ENCODE results near the gene TYW3. TPM values are rescaled to one million over a fixed set of nuclear protein-coding genes. Genes with fewer than 3 reads are reported as not detected.

Gene TYW3
- total and polyA plus RNA-seq, 4 donors: 6.2 to 13.1 (median 8.3) TPM

- TF ChIP-seq CTCF (IDR thresholded peaks at IDR 0.05; ENCODE audit: low read depth, low read length, missing input control) (no peak), RAD21 (IDR thresholded peaks at IDR 0.05) (no peak), YY1 (IDR thresholded peaks at IDR 0.05) (no peak), EGR1 (IDR thresholded peaks at IDR 0.05; ENCODE audit: low read depth in 2 of 2) (no peak), JUND (IDR thresholded peaks at IDR 0.05) (no peak), NR2F2 (IDR thresholded peaks at IDR 0.05) (no peak), HNF4A (conservative IDR thresholded peaks at IDR 0.05) (no peak)
- TF ChIP-seq, protein P1, sequence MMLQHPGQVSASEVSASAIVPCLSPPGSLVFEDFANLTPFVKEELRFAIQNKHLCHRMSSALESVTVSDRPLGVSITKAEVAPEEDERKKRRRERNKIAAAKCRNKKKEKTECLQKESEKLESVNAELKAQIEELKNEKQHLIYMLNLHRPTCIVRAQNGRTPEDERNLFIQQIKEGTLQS (IDR thresholded peaks at IDR 0.05): no peak
- TF ChIP-seq, protein P2, sequence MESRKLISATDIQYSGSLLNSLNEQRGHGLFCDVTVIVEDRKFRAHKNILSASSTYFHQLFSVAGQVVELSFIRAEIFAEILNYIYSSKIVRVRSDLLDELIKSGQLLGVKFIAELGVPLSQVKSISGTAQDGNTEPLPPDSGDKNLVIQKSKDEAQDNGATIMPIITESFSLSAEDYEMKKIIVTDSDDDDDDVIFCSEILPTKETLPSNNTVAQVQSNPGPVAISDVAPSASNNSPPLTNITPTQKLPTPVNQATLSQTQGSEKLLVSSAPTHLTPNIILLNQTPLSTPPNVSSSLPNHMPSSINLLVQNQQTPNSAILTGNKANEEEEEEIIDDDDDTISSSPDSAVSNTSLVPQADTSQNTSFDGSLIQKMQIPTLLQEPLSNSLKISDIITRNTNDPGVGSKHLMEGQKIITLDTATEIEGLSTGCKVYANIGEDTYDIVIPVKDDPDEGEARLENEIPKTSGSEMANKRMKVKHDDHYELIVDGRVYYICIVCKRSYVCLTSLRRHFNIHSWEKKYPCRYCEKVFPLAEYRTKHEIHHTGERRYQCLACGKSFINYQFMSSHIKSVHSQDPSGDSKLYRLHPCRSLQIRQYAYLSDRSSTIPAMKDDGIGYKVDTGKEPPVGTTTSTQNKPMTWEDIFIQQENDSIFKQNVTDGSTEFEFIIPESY (IDR thresholded peaks at IDR 0.05): no peak
- Histone ChIP-seq H3K9ac (ENCODE audit: low read depth in 1 of 2, low read length in 2 of 2) (no peak overlapping the region), H3K27ac (ENCODE audit: low read depth in 1 of 2, low read length in 2 of 2) (no peak overlapping the region), H3K27me3 (ENCODE audit: control insufficient read depth in 4 of 4, insufficient read depth in 4 of 4, low read length in 3 of 4) (no peaks in the 10 kb centered on the region), H3K9me3 (ENCODE audit: control insufficient read depth in 4 of 4, low read length in 3 of 4) (no peaks in the 10 kb centered on the region), H3K4me3 (ENCODE audit: low read depth in 1 of 3, low read length in 3 of 3) (no peak overlapping the region), H3K4me1 (ENCODE audit: control insufficient read depth in 4 of 4, insufficient read depth in 4 of 4, low read length in 3 of 4) (no peaks in the 10 kb centered on the region), H3K36me3 (ENCODE audit: control insufficient read depth in 4 of 4, insufficient read depth in 3 of 4, low read depth in 1 of 4, low read length in 3 of 4) (peaks cover 13 to 88% (median 70%) of the 10 kb centered on the region in 4 donors)
- WGBS: 96% methylated on average over 2 of the region's 2 CpGs
- no peak for DNase-seq (ENCODE audit: low spot score)
Measured at GRCh38 chr1:74717626-74718025, 15.3 kb upstream of the TYW3 start.

DNA sequence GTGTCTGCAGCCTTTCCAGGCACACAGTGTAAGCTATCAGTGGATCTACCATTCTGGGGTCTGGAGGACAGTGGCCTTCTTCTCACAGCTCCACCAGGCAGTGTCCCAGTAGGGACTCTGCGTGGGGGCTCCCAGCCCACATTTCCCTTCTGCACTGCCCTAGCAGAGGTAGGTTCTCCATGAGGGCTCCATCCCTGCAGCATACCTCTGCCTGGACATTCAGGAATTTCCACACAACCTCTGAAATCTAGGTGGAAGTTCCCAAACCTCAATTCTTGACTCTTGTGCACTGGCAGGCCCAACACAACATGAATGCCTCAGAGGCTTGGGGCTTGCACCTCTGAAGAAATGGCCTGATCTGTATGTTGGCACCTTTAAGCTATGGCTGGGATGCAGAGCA lies 6.9 kb upstream of the TYW3 start:
- TF ChIP-seq JUND (IDR thresholded peaks at IDR 0.05): no peak
- 98% methylated on average over 1 of the region's 1 CpG for WGBS
- DNase-seq (ENCODE audit: low spot score): no peak
- H3K9me3 ChIP-seq (ENCODE audit: control insufficient read depth in 4 of 4, low read length in 3 of 4): peaks cover 0 to 7% (median 1%) of the 10 kb centered on the region in 4 donors
- H3K4me1 ChIP-seq (ENCODE audit: control insufficient read depth in 4 of 4, insufficient read depth in 4 of 4, low read length in 3 of 4): peaks cover 9 to 39% (median 13%) of the 10 kb centered on the region in 4 donors
- H3K9ac ChIP-seq (ENCODE audit: low read depth in 1 of 2, low read length in 2 of 2): no peak overlapping the region
- peaks cover 11 to 25% (median 20%) of the 10 kb centered on the region in 4 donors for H3K36me3 ChIP-seq (ENCODE audit: control insufficient read depth in 4 of 4, insufficient read depth in 3 of 4, low read depth in 1 of 4, low read length in 3 of 4)
- H3K4me3 ChIP-seq (ENCODE audit: low read depth in 1 of 3, low read length in 3 of 3): no peak overlapping the region
- peak overlapping the region in 1 of 2 donors; percentile 3 for H3K27ac ChIP-seq (ENCODE audit: low read depth in 1 of 2, low read length in 2 of 2)
- no peaks in the 10 kb centered on the region for H3K27me3 ChIP-seq (ENCODE audit: control insufficient read depth in 4 of 4, insufficient read depth in 4 of 4, low read length in 3 of 4)

DNA sequence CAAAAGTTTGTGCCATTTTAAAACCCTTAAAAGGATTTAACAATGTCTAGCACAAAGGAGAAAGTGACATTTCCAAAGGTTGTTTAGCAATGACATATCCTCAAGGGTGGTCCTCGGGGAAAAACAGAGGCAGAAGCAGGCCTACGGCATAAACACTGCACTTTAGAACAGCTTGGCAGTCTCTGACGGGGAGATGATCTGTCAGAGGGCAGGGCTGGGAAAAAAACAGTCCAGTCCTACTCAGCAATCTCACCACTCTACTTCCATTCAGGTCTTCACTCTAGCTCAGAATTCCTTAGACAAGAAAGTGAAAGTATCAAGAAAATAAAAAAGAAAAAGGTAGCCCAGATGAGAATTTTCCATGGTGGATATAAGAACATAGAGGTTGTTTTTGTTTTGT lies 4.2 kb upstream of the TYW3 start:
- Histone ChIP-seq H3K4me3 (ENCODE audit: low read depth in 1 of 3, low read length in 3 of 3) (peak overlapping the region in 1 of 3 donors; percentile 30), H3K27me3 (ENCODE audit: control insufficient read depth in 4 of 4, insufficient read depth in 4 of 4, low read length in 3 of 4) (no peaks in the 10 kb centered on the region), H3K9me3 (ENCODE audit: control insufficient read depth in 4 of 4, low read length in 3 of 4) (peaks cover 0 to 7% (median 1%) of the 10 kb centered on the region in 4 donors), H3K9ac (ENCODE audit: low read depth in 1 of 2, low read length in 2 of 2) (peak overlapping the region in 1 of 2 donors; percentile 23), H3K36me3 (ENCODE audit: control insufficient read depth in 4 of 4, insufficient read depth in 3 of 4, low read depth in 1 of 4, low read length in 3 of 4) (peaks cover 0 to 1% (median under 1%) of the 10 kb centered on the region in 4 donors), H3K4me1 (ENCODE audit: control insufficient read depth in 4 of 4, insufficient read depth in 4 of 4, low read length in 3 of 4) (peaks cover 9 to 44% (median 16%) of the 10 kb centered on the region in 4 donors), H3K27ac (ENCODE audit: low read depth in 1 of 2, low read length in 2 of 2) (peak overlapping the region; percentile 48 to 75)
- no peak for TF ChIP-seq YY1 (IDR thresholded peaks at IDR 0.05)
- no peak for DNase-seq (ENCODE audit: low spot score)
- 78% methylated on average over 3 of the region's 3 CpGs for WGBS

All from liver (tissue), 9 donors.